ENCODE data around the gene LIMK2.

LIMK2 gene

GRCh38 chr22:31326877-31327276 lies 114.8 kb downstream of the LIMK2 start:
- DNase-seq (ENCODE audit: extremely low read depth, low read depth): no peak
- H3K4me3 ChIP-seq (replicated peaks; ENCODE audit: low read depth, low read length): no peak overlapping the region
- TF ChIP-seq, protein P1, sequence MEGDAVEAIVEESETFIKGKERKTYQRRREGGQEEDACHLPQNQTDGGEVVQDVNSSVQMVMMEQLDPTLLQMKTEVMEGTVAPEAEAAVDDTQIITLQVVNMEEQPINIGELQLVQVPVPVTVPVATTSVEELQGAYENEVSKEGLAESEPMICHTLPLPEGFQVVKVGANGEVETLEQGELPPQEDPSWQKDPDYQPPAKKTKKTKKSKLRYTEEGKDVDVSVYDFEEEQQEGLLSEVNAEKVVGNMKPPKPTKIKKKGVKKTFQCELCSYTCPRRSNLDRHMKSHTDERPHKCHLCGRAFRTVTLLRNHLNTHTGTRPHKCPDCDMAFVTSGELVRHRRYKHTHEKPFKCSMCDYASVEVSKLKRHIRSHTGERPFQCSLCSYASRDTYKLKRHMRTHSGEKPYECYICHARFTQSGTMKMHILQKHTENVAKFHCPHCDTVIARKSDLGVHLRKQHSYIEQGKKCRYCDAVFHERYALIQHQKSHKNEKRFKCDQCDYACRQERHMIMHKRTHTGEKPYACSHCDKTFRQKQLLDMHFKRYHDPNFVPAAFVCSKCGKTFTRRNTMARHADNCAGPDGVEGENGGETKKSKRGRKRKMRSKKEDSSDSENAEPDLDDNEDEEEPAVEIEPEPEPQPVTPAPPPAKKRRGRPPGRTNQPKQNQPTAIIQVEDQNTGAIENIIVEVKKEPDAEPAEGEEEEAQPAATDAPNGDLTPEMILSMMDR (IDR thresholded peaks at IDR 0.05; ENCODE audit: low read depth, low read length, missing control alignments): no peak

- TF ChIP-seq, protein P1 (IDR thresholded peaks at IDR 0.05; ENCODE audit: low read depth, low read length, missing control alignments): no peak
- no peak overlapping the region for H3K4me3 ChIP-seq (replicated peaks; ENCODE audit: low read depth, low read length)
- no peak for DNase-seq (ENCODE audit: extremely low read depth, low read depth)
Measured at GRCh38 chr22:31327806-31328543, 115.9 kb downstream of the LIMK2 start.

GRCh38 chr22:31328544-31328960 lies 116.5 kb downstream of the LIMK2 start:
- TF ChIP-seq, protein P1 (IDR thresholded peaks at IDR 0.05; ENCODE audit: low read depth, low read length, missing control alignments): no peak
- no peak for DNase-seq (ENCODE audit: extremely low read depth, low read depth)
- H3K4me3 ChIP-seq (replicated peaks; ENCODE audit: low read depth, low read length): no peak overlapping the region

- H3K4me3 ChIP-seq (replicated peaks; ENCODE audit: low read depth, low read length): no peak overlapping the region
- TF ChIP-seq, protein P1 (IDR thresholded peaks at IDR 0.05; ENCODE audit: low read depth, low read length, missing control alignments): no peak
- DNase-seq (ENCODE audit: extremely low read depth, low read depth): no peak
Measured at GRCh38 chr22:31329029-31329428, 116.9 kb downstream of the LIMK2 start.

Data from HFF-Myc (cell line).